Measurements from ENCODE around the gene CCNQ.
"Not testable (repeated sequence)": the region's sequence is repeated elsewhere in the genome, so short reads cannot be mapped to it uniquely, and the experiment has no call there.

Gene CCNQ

DNA sequence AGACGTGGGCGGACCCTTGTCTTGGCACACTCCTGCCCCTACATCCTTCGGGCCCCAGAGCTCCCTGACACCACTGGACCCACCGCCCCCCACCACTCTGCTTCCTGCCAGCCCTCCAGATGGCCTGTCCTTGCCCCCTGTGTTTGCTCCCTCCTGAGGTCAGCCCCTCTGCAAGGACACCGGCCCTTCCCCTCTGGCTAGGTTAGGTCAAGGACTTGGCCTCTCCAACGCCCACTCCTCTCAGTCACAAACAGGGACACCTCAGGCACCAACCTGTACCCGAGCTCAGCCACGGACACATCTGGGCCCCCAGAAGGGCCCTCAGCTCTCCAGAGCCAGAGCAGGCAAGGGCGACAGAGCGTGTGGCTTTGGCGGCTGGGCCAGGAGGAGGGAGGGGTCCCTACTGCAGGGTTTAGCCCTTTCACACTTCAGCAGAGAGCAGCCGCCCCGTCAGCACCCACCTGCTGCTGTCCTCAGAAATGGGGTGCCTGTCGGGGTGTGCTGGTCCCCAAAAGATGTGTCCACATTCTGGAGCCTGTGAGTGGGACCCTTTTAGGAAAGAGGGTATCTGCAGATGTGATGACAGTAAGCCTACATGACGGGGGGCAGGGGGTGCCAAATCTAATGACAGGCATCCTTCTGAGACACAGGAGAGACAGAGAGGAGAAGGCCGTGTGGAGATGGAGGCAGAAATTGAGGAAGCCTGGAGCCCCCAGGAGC lies 24.5 kb upstream of the CCNQ start:
- no peak for DNase-seq (ENCODE audit: low read depth in 2 of 2)

- DNase-seq (ENCODE audit: low read depth in 2 of 2), result no peak
Observed at GRCh38 chrX:153622661-153623309, 23.8 kb upstream of the CCNQ start.

DNA sequence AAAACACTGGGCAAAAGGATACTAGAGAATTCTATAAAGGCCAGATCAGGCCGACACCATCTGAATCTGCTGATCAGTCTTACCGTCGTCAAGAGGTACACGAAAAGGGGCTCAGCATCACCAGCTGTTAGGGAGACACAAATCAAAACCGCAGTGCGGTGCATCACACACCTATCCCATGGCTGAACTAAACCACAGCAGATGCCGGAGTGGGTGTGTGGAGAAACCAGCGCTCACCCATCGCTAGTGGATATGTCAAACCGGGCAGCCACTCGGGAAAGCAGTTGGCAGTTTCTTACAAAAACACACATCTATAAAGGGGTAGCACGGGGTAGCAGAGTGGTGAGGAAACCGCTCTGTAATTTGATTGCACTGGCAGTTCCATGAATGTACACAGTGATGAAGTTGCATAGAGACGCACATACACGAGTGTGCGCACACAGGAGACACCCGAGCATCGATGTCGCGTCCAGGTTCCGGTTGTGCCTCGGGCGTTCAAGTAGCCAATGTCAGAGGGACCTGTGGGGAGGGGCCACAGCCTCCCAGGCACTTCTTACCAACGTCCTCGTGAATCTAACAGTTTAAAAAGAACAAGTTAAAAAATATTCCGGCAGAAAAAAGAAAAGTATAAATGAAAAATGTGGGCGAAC lies 23.1 kb upstream of the CCNQ start:
- DNase-seq (ENCODE audit: low read depth in 2 of 2), result no peak

DNA sequence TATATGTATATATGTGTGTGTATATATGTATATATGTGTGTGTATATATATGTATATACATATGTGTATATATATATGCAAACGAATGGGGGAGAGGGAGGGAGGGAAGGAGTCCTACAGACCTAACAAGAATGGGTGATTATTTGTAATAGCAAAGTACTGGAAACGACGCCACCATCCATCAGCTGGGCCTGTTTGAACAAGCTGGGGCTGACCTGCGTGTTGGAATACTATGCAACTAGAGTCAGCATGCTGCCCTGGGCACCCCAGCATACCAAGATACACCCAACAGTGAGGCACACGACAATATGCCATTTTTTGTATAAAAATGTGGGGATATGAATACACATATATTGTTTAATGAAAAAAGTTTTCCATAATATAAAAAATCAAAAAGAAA lies 21.6 kb upstream of the CCNQ start:
- DNase-seq (ENCODE audit: low read depth in 2 of 2), result no peak

DNA sequence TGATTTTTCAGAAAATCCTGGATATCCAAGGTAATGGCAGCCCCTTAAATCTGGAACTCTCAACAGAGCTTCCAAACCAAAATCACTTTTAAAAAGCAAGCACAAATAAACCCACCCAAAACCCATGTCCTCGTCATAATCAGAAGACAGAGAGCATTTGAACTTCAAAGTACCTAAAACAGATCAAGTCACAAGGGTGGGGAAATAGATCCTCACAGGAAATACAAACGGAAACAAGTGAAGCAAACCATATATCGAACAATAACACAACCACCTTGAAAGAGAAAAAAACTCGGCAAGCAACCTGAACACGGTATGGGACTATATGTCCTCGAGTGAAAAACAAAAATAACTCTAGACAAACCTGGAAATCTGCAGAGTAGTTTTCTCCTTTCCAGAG lies 15.9 kb upstream of the CCNQ start:
- DNase-seq (ENCODE audit: low read depth in 2 of 2), result no peak

DNA sequence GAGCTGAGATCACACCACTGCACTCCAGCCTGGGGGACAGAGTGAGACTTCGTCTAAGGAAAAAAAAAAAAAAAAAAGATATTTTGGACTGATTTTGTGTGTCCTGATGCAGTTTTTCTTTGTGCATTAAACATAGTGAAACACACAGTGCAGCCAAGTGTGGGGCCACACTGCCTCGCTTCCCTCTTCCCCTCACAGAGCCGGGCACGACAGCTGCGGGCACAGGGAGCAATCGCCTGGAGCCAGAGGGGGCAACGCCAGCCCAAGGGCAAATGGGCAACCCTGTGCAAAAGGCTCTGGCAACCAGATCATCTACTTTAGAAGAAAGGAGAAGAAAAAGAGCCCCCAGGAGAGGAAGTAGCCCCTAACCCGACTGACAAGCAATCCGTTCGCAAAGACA lies 13.5 kb upstream of the CCNQ start:
- no peak for DNase-seq (ENCODE audit: low read depth in 2 of 2)

GRCh38 chrX:153611298-153612095 lies 12.6 kb upstream of the CCNQ start:
- no peak for DNase-seq (ENCODE audit: low read depth in 2 of 2)

DNA sequence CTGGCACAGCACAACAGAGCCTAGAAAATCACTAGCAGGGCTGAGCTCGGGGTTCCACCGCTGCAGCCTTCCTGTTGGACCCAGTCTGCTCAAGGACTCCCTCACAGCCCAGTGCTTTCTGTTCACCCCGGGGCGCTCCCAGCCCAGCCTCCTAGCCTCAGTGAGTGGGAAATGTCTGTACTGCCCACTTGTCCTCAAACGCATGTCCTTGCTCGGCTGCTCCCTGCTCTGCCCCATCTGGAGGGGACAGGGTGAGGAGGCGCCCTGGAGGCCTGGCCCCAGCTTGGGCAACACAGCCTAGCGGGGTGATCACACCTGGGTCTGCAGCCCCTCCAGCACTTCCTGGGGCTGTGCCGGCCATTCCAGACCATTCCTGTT lies 11.9 kb upstream of the CCNQ start:
- DNase-seq (ENCODE audit: low read depth in 2 of 2), result no peak

- DNase-seq (ENCODE audit: low read depth in 2 of 2), result peak; percentile 65 to 66
Observed at GRCh38 chrX:153609917-153610835, 11.2 kb upstream of the CCNQ start.

DNA sequence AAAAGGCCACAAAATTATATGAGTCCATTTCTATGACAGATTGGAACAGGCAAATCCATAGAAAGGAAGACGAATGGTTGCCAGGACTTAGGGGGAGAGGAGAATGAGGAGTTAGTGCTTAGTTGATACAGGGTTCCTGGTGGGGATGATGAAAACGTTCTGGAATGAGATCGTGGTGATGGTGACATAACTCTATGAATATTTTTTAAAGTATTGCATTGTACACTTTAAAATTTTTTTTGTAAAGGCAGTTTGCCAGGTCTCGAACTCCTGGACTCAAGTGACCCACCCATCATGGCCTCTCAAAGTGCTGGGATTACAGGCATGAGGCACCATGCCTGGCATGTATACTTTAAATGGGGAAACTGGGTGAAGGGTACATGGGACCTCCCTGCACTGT lies 9.9 kb upstream of the CCNQ start:
- no peak for DNase-seq (ENCODE audit: low read depth in 2 of 2)

DNA sequence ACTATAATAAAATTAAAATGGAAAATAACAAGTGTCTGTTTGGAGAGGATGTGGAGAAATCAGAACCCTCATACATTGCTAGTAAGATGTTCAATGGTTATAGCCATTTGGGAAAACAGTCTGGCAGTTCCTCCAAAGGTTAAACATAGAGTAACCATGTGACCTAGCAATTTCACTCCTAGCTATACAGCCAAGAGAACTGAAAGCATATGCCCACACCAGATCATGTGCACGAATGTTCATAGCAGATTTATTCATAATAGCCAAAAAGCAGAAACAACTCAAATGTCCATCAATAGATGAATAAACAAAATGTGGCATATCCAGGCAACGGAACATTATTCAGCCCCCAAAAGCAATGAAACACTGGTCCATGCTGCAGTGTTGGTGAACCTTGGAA lies 9.4 kb upstream of the CCNQ start:
- no peak for DNase-seq (ENCODE audit: low read depth in 2 of 2)

DNA sequence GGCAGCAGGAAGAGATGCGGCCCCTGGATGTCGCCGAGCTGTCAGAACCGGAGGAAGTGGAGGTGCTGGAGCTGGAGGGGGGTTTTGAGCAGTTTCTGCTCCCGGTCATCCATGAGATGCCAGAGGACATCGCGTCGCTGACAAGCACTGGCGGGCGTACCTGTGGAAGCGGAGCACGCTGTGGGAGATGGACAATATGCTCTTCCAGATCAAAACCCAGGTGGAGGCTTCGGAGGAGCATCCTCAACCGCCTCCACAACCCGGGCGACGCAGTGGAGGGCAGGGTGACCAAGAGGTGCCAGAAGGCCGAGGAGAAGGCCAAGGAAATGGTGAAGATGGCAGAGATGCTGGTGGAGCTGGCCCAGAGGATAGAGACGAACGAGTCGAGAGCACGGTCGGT lies 7.6 kb upstream of the CCNQ start:
- DNase-seq (ENCODE audit: low read depth in 2 of 2), result no peak

- DNase-seq (ENCODE audit: low read depth in 2 of 2), result not testable (repeated sequence)
Observed at GRCh38 chrX:153604666-153605380, 5.9 kb upstream of the CCNQ start.

DNA sequence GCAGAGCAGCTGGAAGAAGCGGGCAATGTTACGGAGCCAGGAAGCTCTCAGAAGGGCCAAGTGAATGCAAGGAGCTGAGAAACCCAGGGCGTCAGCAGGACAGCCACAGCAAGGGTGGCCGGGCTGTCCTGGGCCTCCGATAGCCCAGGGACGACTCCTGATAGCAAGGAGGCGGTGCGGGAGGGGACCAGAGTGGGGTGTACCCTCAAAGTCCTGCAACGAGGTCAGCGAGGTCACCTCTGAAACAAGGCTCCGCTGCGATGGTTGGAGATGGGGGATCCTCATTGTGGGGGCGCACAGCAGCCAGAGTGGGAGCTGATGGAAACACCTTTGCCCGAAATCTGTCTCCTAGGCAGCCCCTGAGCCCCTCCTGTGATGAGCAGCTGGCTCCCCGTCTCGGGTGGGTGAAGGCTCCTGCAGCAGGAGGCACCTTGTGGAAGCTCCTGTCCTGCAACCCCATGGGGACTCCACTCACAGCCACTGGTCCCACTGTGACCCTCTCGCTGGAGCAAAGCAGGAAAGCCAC lies 4.3 kb upstream of the CCNQ start:
- DNase-seq (ENCODE audit: low read depth in 2 of 2), result no peak

DNA sequence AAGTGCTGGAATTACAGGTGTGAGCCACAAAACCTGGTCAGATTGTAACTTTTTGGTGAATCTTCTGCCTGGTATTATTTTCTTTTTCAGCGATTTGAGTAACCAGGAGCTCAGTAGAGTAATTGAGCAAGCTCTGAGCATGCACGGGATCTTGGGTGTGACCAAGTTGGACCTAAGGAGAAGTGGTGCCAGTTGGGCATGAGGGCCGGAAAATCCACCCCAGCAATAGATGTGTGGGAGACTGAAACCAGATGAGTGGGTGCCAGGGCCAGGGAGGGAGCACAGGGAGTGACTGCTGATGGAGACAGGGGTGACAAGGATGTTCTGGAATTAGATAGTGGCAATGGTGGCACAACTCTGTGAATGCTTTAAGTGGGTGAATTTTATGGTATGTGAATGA lies 3.7 kb upstream of the CCNQ start:
- no peak for DNase-seq (ENCODE audit: low read depth in 2 of 2)

GRCh38 chrX:153601511-153602110 lies 2.7 kb upstream of the CCNQ start:
- DNase-seq (ENCODE audit: low read depth in 2 of 2), result no peak

DNA sequence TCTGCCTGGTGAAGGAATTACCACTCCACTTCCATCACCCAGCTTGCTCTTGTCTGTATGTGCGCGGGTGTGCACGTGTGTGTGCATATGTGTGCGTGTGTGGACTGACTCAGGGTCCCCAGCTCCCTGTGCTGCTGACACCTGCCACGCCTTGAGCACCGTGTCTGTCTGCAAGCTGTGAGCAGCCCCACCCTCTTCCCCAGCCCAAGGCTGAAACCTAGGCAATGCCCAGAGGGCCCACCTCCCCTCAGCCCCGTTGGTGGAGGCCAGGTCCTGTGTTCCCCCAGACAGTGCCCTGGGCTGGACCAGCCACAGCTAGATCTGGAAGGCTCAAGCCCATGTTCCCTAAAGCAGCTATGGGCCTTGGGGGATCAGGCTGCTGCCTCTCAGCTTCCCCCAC lies 2.0 kb upstream of the CCNQ start:
- no peak for DNase-seq (ENCODE audit: low read depth in 2 of 2)

DNA sequence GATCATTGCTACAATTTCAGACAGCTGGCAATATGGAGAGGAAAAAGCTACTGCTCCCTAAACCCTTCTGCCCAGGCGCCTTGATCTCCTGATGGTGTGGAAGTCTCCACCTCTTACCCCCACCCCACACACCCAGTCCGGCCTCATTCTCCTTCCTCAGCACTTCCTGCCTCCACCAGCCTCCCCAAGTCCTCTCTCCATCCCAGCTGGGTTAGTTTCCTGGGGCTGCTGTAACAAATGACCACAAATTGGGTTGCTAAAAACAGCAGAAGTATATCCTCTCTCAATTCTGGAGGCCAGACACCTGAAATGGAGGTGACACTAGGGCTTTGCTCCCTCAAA lies 1.1 kb upstream of the CCNQ start:
- DNase-seq (ENCODE audit: low read depth in 2 of 2), result no peak

DNA sequence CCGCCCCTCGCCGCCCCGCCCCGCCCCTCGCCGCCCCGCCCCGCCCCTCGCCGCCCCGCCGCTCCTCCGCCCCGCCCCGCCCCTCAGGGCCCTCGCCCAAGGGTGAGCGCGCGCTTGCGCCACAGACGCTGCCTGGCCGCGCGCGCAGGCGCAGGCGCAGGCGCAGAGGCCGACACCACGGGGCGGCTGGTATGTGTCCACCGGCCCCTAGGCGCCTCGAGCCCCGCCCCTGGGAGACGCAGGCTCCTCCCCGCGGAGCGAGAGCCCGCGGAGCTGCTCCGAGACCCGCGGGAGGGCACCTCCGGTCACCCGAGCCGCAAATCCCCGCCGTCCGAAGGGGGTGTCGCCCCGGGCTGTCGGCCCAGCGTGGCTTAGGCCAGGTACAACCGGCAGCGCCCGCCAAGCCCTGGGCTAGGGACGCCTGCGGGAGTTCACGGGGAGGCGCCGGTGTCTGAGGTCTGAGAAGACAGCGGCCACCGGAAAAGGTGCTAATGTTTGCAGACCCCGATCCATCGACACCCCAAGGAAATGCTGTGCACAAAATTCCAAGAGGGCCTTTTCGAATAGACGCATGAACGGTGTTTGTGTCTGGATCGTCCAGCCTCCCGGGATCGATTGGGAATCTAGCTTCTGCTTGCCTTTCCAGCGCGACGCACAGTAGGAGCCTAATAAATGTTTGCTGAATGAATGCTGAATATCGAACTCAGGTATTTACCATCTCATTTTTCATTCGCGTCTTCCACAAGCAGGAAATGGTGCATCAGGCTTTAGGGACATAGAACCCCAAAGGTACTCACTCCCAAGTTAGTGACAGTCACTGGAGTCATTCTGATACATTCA lies 473 bp upstream of the CCNQ start:
- DNase-seq (ENCODE audit: low read depth in 2 of 2), result peak; percentile 74 to 84

Measured in stimulated activated CD4-positive, alpha-beta T cell treated with anti-CD3 and anti-CD28 coated beads, Interleukin-4, amount 100 ng/mL, for 48 hours (primary cell).